Liver (tissue), 9 donors: ENCODE data around the gene MDM2. TPM values are rescaled to one million over a fixed set of nuclear protein-coding genes. Genes with fewer than 3 reads are reported as not detected.

Experiments used
- DNase-seq: peaks from one replicate; pipeline ENCODE4 v3.0.0-alpha.2; 2017; ENCODE audit warnings: low spot score
- H3K27ac ChIP-seq, 2 donors: one replicate each; pipeline ENCODE4 v1.7.0; 2013; ENCODE audit warnings: inconsistent platforms in 2 of 2, low read length in 2 of 2, control low read depth in 1 of 2, low read depth in 1 of 2, mild to moderate bottlenecking in 1 of 2
- H3K27me3 ChIP-seq, 4 donors: one replicate each; pipeline versions ENCODE4 v1.6.1 to v1.7.0; 2013; ENCODE audit warnings: low read length in 3 of 4, inconsistent platforms in 1 of 4, mild to moderate bottlenecking in 1 of 4, moderate library complexity in 1 of 4; ENCODE audit not compliant: control insufficient read depth in 4 of 4, insufficient read depth in 4 of 4
- H3K36me3 ChIP-seq, 4 donors: one replicate each; pipeline versions ENCODE4 v1.6.1 to v1.7.0; 2013; ENCODE audit warnings: low read length in 3 of 4, mild to moderate bottlenecking in 3 of 4, low read depth in 1 of 4, moderate library complexity in 1 of 4; ENCODE audit not compliant: control insufficient read depth in 4 of 4, insufficient read depth in 3 of 4
- H3K4me1 ChIP-seq, 4 donors: one replicate each; pipeline versions ENCODE4 v1.6.1 to v1.7.0; 2013; ENCODE audit warnings: low read length in 3 of 4, mild to moderate bottlenecking in 3 of 4, moderate library complexity in 1 of 4; ENCODE audit not compliant: control insufficient read depth in 4 of 4, insufficient read depth in 4 of 4
- H3K4me3 ChIP-seq, 3 donors: one replicate each; pipeline versions ENCODE4 v1.6.1 to v1.7.0; 2013; ENCODE audit warnings: low read length in 3 of 3, control low read depth in 1 of 3, low read depth in 1 of 3, mild to moderate bottlenecking in 1 of 3
- H3K9ac ChIP-seq, 2 donors: one replicate each; pipeline ENCODE4 v1.7.0; 2013; ENCODE audit warnings: low read length in 2 of 2, mild to moderate bottlenecking in 2 of 2, moderate library complexity in 2 of 2, control low read depth in 1 of 2, low read depth in 1 of 2
- H3K9me3 ChIP-seq, 4 donors: one replicate each; pipeline versions ENCODE4 v1.6.1 to v1.7.0; 2013; ENCODE audit warnings: low read length in 3 of 4; ENCODE audit not compliant: control insufficient read depth in 4 of 4
- ATF3 ChIP-seq: IDR thresholded peaks from 2 replicates; pipeline ENCODE4 v1.6.1; 2016; ENCODE audit warnings: antibody characterized with exemption
- CTCF ChIP-seq: fragments of 150-350 bp; IDR thresholded peaks from 2 replicates; pipeline ENCODE4 v1.5.1; 2017; ENCODE audit warnings: improper control_type of control experiment, low read depth, low read length; ENCODE audit not compliant: missing input control
- FOXA1 ChIP-seq: IDR thresholded peaks from 2 replicates; pipeline ENCODE4 v1.6.1; 2016; ENCODE audit warnings: antibody characterized with exemption
- FOXA2 ChIP-seq: IDR thresholded peaks from 2 replicates; pipeline ENCODE4 v1.6.1; 2016; ENCODE audit warnings: antibody characterized with exemption
- HNF4A ChIP-seq, 2 donors: conservative IDR thresholded peaks; 2 replicates each; pipeline ENCODE4 v1.6.1; 2016; ENCODE audit warnings: antibody characterized with exemption in 2 of 2, mild to moderate bottlenecking in 2 of 2
- JUND ChIP-seq, 2 donors: IDR thresholded peaks; 2 replicates each; pipeline ENCODE4 v1.6.1; 2016; ENCODE audit warnings: antibody characterized with exemption in 2 of 2
- NR2F2 ChIP-seq: IDR thresholded peaks from 2 replicates; pipeline ENCODE4 v1.6.1; 2016; ENCODE audit warnings: antibody characterized with exemption
- RAD21 ChIP-seq, 2 donors: IDR thresholded peaks; 2 replicates each; pipeline ENCODE4 v1.6.1; 2016; ENCODE audit warnings: antibody characterized with exemption in 2 of 2, mild to moderate bottlenecking in 2 of 2
- RXRA ChIP-seq, 2 donors: IDR thresholded peaks; 2 replicates each; pipeline ENCODE4 v1.6.1; 2017 to 2018; ENCODE audit warnings: antibody characterized with exemption in 2 of 2, mild to moderate bottlenecking in 1 of 2
- SP1 ChIP-seq: IDR thresholded peaks from 2 replicates; pipeline ENCODE4 v1.6.1; 2018; ENCODE audit warnings: antibody characterized with exemption, mild to moderate bottlenecking
- TAF1 ChIP-seq: conservative IDR thresholded peaks from 2 replicates; pipeline ENCODE4 v1.6.1; 2016; ENCODE audit warnings: antibody characterized with exemption, mild to moderate bottlenecking
- YY1 ChIP-seq: IDR thresholded peaks from 2 replicates; pipeline ENCODE4 v1.6.1; 2016; ENCODE audit warnings: antibody characterized with exemption, mild to moderate bottlenecking
- WGBS: extraction: QIAGEN DNeasy Blood & Tissue Kit; methylation state at CpG from one replicate; pipeline ENCODE4 v1.1.7; 2013; 5-methylcytosine and 5-hydroxymethylcytosine counted together
- polyA plus RNA-seq, 2 donors: library from polyadenylated mRNA; stranded (reverse) in 1 of 2; unstranded in 1 of 2; fragments of 200-250 nt in 1 of 2; fragments of >200 nt in 1 of 2; fragmentation: Nextera tagmentation in 1 of 2; extraction: Ambion mirVana in 1 of 2; gene quantifications; one replicate each; pipeline versions ENCODE4 v1.2.1 to v1.2.3, GENCODE V29; 2013 to 2015
- total RNA-seq, 2 donors: library from RNA; depleted of rRNA; stranded (reverse); fragments of >200 nt; gene quantifications; one replicate each; pipeline ENCODE4 v1.2.3, GENCODE V29; 2014
- TF ChIP-seq, protein P1 (sequence below): IDR thresholded peaks from 2 replicates; pipeline ENCODE4 v1.6.1; 2016; ENCODE audit warnings: antibody characterized with exemption, mild to moderate bottlenecking
- TF ChIP-seq, protein P2 (sequence below): IDR thresholded peaks from 2 replicates; pipeline ENCODE4 v1.6.1; 2016; ENCODE audit warnings: antibody characterized with exemption
- donor health status: healthy.
- donor health status: healthy.
- donor health status: healthy.
- donor health status: healthy.
- donor health status: healthy.

MDM2 gene
- total and polyA plus RNA-seq, 4 donors: 10.1 to 69.4 (median 36.9) TPM

- TF ChIP-seq, protein P1, sequence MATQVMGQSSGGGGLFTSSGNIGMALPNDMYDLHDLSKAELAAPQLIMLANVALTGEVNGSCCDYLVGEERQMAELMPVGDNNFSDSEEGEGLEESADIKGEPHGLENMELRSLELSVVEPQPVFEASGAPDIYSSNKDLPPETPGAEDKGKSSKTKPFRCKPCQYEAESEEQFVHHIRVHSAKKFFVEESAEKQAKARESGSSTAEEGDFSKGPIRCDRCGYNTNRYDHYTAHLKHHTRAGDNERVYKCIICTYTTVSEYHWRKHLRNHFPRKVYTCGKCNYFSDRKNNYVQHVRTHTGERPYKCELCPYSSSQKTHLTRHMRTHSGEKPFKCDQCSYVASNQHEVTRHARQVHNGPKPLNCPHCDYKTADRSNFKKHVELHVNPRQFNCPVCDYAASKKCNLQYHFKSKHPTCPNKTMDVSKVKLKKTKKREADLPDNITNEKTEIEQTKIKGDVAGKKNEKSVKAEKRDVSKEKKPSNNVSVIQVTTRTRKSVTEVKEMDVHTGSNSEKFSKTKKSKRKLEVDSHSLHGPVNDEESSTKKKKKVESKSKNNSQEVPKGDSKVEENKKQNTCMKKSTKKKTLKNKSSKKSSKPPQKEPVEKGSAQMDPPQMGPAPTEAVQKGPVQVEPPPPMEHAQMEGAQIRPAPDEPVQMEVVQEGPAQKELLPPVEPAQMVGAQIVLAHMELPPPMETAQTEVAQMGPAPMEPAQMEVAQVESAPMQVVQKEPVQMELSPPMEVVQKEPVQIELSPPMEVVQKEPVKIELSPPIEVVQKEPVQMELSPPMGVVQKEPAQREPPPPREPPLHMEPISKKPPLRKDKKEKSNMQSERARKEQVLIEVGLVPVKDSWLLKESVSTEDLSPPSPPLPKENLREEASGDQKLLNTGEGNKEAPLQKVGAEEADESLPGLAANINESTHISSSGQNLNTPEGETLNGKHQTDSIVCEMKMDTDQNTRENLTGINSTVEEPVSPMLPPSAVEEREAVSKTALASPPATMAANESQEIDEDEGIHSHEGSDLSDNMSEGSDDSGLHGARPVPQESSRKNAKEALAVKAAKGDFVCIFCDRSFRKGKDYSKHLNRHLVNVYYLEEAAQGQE: no peak
- TF ChIP-seq ATF3 (no peak), RAD21 (IDR thresholded peaks at IDR 0.05) (no peak), TAF1 (no peak), YY1 (no peak), RXRA (IDR thresholded peaks at IDR 0.05) (no peak)
Observed at GRCh38 chr12:68772714-68773113, 35.3 kb upstream of the MDM2 start (continued).

GRCh38 chr12:68773582-68773981 lies 34.4 kb upstream of the MDM2 start:
- H3K4me1 ChIP-seq: no peaks in the 10 kb centered on the region
- no peak for DNase-seq
- 95% methylated on average over 5 of the region's 5 CpGs for WGBS
- no peak overlapping the region for H3K4me3 ChIP-seq
- no peaks in the 10 kb centered on the region for H3K36me3 ChIP-seq
- H3K9ac ChIP-seq: no peak overlapping the region
- no peaks in the 10 kb centered on the region for H3K27me3 ChIP-seq
- no peak overlapping the region for H3K27ac ChIP-seq
- no peaks in the 10 kb centered on the region for H3K9me3 ChIP-seq
- TF ChIP-seq YY1 (no peak), HNF4A (conservative IDR thresholded peaks at IDR 0.05) (no peak), FOXA1 (no peak), TAF1 (no peak), ATF3 (no peak), FOXA2 (no peak), CTCF (no peak), NR2F2 (no peak)

DNA sequence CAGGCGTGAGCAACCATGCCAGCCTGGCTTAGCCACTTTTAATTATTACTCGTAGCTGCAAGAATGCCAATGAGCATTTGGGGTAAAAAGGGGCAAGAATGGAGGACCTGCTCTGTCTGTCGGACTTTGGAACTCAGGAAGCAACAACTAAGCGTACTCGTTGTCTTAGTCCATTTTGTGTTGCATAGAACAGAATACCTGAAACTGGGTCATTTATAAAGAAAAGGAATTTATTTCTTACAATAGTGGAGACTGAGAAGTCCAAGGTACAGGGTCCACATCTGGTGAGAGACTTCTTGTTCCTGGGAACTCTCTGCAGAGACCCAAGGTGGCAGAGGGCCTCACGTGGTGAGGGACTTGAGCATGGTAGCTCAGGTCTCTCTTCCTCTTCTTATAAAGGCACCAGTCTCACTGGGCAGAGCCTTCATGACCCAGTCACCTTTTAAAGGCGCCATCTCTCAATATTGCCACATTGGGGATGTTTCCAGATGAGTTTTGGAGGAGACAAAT lies 32.8 kb upstream of the MDM2 start:
- 95% methylated on average over 7 of the region's 7 CpGs for WGBS
- no peaks in the 10 kb centered on the region for H3K36me3 ChIP-seq
- no peak overlapping the region for H3K27ac ChIP-seq
- no peaks in the 10 kb centered on the region for H3K27me3 ChIP-seq
- DNase-seq: no peak
- no peak overlapping the region for H3K4me3 ChIP-seq
- H3K9me3 ChIP-seq: no peaks in the 10 kb centered on the region
- no peaks in the 10 kb centered on the region for H3K4me1 ChIP-seq
- H3K9ac ChIP-seq: no peak overlapping the region
- TF ChIP-seq, protein P2, sequence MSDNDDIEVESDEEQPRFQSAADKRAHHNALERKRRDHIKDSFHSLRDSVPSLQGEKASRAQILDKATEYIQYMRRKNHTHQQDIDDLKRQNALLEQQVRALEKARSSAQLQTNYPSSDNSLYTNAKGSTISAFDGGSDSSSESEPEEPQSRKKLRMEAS: no peak
- TF ChIP-seq ATF3 (no peak), NR2F2 (no peak), FOXA2 (no peak), CTCF (no peak), JUND (IDR thresholded peaks at IDR 0.05) (no peak), SP1 (no peak), YY1 (no peak)
- TF ChIP-seq, protein P1: no peak
